Heart left ventricle (tissue), 16 donors: ENCODE results near the gene KRT17. TPM values are rescaled to one million over a fixed set of nuclear protein-coding genes. Genes with fewer than 3 reads are reported as not detected.

Source experiments
- ATAC-seq, 4 donors: fragments of 200-7000 bp; cut with Tn5 transposase; one replicate each; pipeline ENCODE4 v1.9.1; 2020 to 2022; ENCODE audit warnings: moderate library complexity in 4 of 4, mild to moderate bottlenecking in 3 of 4, moderate number of reproducible peaks in 1 of 4
- DNase-seq, 5 donors: peaks; one replicate each; pipeline ENCODE4 v3.0.0-alpha.2; 2020
- H3K27ac ChIP-seq, 12 donors: fragments of 200-600 bp; sonication (generic) in 4 of 12; one replicate each; pipeline versions ENCODE4 v1.5.0 to v1.8.0; 2016 to 2022; ENCODE audit warnings: mild to moderate bottlenecking in 2 of 12
- H3K27me3 ChIP-seq, 9 donors: fragments of 200-600 bp; sonication (generic) in 2 of 9; one replicate each; pipeline versions ENCODE4 v1.5.1 to v1.8.0; 2016 to 2022; ENCODE audit warnings: mild to moderate bottlenecking in 3 of 9
- H3K36me3 ChIP-seq, 9 donors: fragments of 200-600 bp; sonication (generic) in 2 of 9; one replicate each; pipeline versions ENCODE4 v1.5.0 to v1.8.0; 2018 to 2022; ENCODE audit warnings: mild to moderate bottlenecking in 2 of 9
- H3K4me1 ChIP-seq, 12 donors: fragments of 200-600 bp; sonication (generic) in 4 of 12; one replicate each; pipeline versions ENCODE4 v1.5.0 to v1.8.0; 2016 to 2022; ENCODE audit warnings: mild to moderate bottlenecking in 3 of 12
- H3K4me3 ChIP-seq, 12 donors: fragments of 200-600 bp; sonication (generic) in 4 of 12; one replicate each; pipeline versions ENCODE4 v1.5.0 to v1.8.0; 2017 to 2022; ENCODE audit warnings: mild to moderate bottlenecking in 9 of 12, moderate library complexity in 4 of 12
- H3K9me3 ChIP-seq, 12 donors: fragments of 200-600 bp; sonication (generic) in 4 of 12; one replicate each; pipeline versions ENCODE4 v1.5.0 to v1.8.0; 2016 to 2022; ENCODE audit warnings: mild to moderate bottlenecking in 1 of 12
- POLR2A ChIP-seq, 2 donors: fragments of 450-650 bp; IDR thresholded peaks; one replicate each; pipeline ENCODE4 v1.6.1; 2017; ENCODE audit warnings: antibody characterized with exemption in 2 of 2, mild to moderate bottlenecking in 2 of 2, moderate library complexity in 2 of 2
- WGBS, 4 donors: extraction: QIAGEN DNeasy Blood & Tissue Kit in 2 of 4; methylation state at CpG; one replicate each; pipeline versions ENCODE4 v1.1.5 to v1.1.7; 2013 to 2018; 5-methylcytosine and 5-hydroxymethylcytosine counted together
- intact Hi-C, 10 donors: fragments of 100-400 bp; cut with DNase I; formaldehyde crosslinking; loops; one replicate each; pipeline versions ENCODE4 v1.11.1 to v1.14.2; 2022
- polyA plus RNA-seq, 2 donors: library from polyadenylated mRNA; stranded (reverse); fragments of 200-250 nt; gene quantifications; one replicate each; pipeline ENCODE4 v1.2.3, GENCODE V29; 2013
- total RNA-seq, 9 donors: library from RNA; depleted of rRNA in 2 of 9; stranded (reverse); fragments of >200 nt in 2 of 9; fragmentation: NEBNext Ultra II Directional in 3 of 9; extraction: Animal tissue kit (Norgen Biotek cat#: 25700) in 3 of 9; gene quantifications; one replicate each; pipeline versions ENCODE4 v1.1.0 to v1.2.4, GENCODE V29; 2016 to 2023
- TF ChIP-seq, protein P1 (sequence below), 12 donors: fragments of 200-600 bp; sonication (generic) in 4 of 12; IDR thresholded peaks; one replicate each; pipeline versions ENCODE4 v1.5.0 to v1.8.0; 2018 to 2022; ENCODE audit warnings: antibody characterized with exemption in 12 of 12, mild to moderate bottlenecking in 5 of 12
- donor health status: ischemic (EF 13 %, LVEDD 7.1; RV severe dilation, severe dysfunction).
- donor health status: healthy with polysubstance abuse.
- donor health status: DM: no; HTN: yes; CAD: no.
- donor health status: DM: no; HTN: no; CAD: no.
- donor health status: ischemic (EF 25% LVEDD 6.9; RV normal size, moderate dysfunction).
- donor health status: ischemic (EF 25% LVEDD 5.7; RV mildly dilated, moderate dysfunction).
- donor health status: healthy.
- donor health status: DM: yes; HTN: yes; CAD: no.
- donor health status: ischemic (EF 35%, LVEDD 5.7; RV mildly dilated, moderate dysfunction).
- donor health status: nonischemic (EF 11% LVEDD 7.7; RV severe dilation, severe dysfunction).
- donor health status: DM: yes; HTN: yes; CAD: no.
- donor health status: PGD.
- donor health status: ischemic (EF 29% LVEDD 5.4; RV normal size, mild dysfunction).
- donor health status: nonischemic (EF 23%, LVEDD 6.1; RV moderate dilation, normal function).

The KRT17 gene
- total and polyA plus RNA-seq, 11 donors: 0.60 TPM; not detected in 10

DNA sequence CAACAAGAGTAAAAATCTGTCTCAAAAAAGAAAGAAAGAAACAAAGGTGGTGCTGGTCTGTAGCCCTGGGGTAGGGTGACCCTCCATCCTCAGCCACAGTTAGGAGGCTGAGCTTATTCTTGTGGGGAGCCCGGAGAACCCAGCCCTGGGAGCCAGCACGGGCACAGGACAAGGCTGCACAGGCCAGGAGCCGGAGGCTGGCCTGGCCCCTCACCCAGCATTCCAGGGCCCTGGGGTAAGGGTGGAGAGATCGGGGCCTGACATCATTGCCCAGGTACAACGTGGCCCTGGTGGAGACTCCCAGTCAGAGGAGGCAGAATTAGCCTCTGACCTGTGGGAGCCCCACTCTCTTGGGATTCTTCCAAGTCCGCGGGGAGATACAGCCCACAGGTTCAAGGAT, 10.3 kb upstream of the KRT17 start:
- no peak overlapping the region for H3K27ac ChIP-seq
- H3K4me3 ChIP-seq: no peak overlapping the region
- H3K36me3 ChIP-seq: no peaks in the 10 kb centered on the region
- DNase-seq (no peak), ATAC-seq (peak in 2 of 4 donors; percentile 6 to 30)
- TF ChIP-seq, protein P1, sequence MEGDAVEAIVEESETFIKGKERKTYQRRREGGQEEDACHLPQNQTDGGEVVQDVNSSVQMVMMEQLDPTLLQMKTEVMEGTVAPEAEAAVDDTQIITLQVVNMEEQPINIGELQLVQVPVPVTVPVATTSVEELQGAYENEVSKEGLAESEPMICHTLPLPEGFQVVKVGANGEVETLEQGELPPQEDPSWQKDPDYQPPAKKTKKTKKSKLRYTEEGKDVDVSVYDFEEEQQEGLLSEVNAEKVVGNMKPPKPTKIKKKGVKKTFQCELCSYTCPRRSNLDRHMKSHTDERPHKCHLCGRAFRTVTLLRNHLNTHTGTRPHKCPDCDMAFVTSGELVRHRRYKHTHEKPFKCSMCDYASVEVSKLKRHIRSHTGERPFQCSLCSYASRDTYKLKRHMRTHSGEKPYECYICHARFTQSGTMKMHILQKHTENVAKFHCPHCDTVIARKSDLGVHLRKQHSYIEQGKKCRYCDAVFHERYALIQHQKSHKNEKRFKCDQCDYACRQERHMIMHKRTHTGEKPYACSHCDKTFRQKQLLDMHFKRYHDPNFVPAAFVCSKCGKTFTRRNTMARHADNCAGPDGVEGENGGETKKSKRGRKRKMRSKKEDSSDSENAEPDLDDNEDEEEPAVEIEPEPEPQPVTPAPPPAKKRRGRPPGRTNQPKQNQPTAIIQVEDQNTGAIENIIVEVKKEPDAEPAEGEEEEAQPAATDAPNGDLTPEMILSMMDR (IDR thresholded peaks at IDR 0.05): no peak
- no peak for TF ChIP-seq POLR2A (IDR thresholded peaks at IDR 0.05)
- intact Hi-C loops: no loop called here
- H3K4me1 ChIP-seq: peaks cover 0 to 14% (median 10%) of the 10 kb centered on the region in 12 donors
- H3K9me3 ChIP-seq: no peaks in the 10 kb centered on the region
- WGBS, 4 donors: 57 to 66% (median 57%) methylated on average over 7 of the region's 7 CpGs; no CpG with 5 or more reads in 1 of the 4 donors
- no peaks in the 10 kb centered on the region for H3K27me3 ChIP-seq

DNA sequence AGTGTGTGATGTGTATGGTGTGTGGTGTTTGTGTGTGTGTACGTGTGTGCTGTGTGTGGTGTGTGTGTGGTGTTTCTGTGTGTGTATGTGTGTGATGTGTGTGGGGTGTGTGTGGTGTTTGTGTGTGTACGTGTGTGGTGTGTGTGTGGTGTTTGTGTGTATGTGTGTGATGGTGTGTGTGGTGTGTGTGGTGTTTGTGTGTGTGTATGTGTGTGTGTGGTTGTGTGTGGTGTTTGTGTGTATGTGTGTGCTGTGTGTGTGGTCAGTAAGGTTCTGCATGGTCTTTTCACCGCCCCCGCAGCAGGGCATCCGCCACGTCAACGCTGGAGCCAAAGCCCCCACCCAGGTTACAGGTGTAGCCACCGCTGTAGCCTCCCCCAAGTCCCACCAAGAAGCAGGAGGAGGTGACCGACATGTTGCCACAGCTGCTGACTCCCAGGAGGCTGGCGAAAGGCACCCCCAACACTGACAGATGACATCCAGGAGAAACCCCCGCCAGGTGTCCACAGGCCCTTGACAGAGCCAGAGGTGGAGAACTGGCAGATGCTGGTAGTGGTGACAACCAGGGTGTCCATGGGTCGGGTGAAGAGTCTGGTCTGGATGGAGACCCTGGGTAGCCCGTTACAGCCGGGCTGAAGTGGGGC, 9.3 kb upstream of the KRT17 start:
- DNase-seq (no peak), ATAC-seq (no peak)
- H3K4me3 ChIP-seq: no peak overlapping the region
- WGBS, 4 donors: 92 to 94% (median 93%) methylated on average over 12 to 14 of the region's 14 CpGs
- intact Hi-C loops: no loop called here
- no peak overlapping the region for H3K27ac ChIP-seq
- H3K27me3 ChIP-seq: no peaks in the 10 kb centered on the region
- H3K36me3 ChIP-seq: no peaks in the 10 kb centered on the region
- H3K9me3 ChIP-seq: no peaks in the 10 kb centered on the region
- H3K4me1 ChIP-seq: peaks cover 0 to 14% (median 10%) of the 10 kb centered on the region in 12 donors
- TF ChIP-seq, protein P1 (IDR thresholded peaks at IDR 0.05): no peak
- TF ChIP-seq POLR2A (IDR thresholded peaks at IDR 0.05): no peak

DNA sequence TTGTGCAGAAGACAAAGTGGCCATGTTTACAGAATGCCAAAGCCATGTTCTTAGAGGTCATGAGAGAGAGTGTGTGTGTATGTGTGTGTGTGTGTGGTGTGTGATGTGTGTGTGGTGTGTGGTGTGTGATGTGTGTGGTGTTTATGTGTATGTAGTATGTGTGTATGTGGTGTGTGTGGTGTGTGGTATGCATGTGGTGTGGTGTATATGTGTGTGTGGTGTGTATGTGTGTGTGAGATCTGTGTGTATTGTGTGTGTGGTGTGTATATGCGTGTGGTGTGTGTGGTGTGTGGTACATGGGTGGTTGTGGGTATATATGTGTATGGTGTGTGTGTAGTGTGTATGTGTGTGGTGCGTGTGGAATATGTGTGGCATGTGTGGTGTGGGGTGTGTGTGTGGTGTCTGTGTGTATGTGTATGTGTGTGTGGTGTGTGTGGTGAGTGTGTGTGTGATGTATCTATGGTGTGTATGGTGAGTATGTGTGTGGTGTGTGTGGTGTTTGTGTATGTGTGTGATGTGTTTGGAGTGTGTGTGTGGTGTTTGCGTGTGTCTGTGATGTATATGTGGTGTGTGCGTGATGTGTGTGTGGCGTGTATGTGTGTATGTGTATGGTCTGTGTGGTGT, 8.2 kb upstream of the KRT17 start:
- no peak for TF ChIP-seq POLR2A (IDR thresholded peaks at IDR 0.05)
- no peaks in the 10 kb centered on the region for H3K27me3 ChIP-seq
- no peak for ATAC-seq
- H3K4me3 ChIP-seq: no peak overlapping the region
- H3K27ac ChIP-seq: no peak overlapping the region
- no peaks in the 10 kb centered on the region for H3K36me3 ChIP-seq
- no peaks in the 10 kb centered on the region for H3K9me3 ChIP-seq
- WGBS, 4 donors: 72 to 75% (median 74%) methylated on average over 5 of the region's 5 CpGs
- intact Hi-C loops: no loop called here
- DNase-seq: no peak
- peaks cover 0 to 14% (median 10%) of the 10 kb centered on the region in 12 donors for H3K4me1 ChIP-seq

DNA sequence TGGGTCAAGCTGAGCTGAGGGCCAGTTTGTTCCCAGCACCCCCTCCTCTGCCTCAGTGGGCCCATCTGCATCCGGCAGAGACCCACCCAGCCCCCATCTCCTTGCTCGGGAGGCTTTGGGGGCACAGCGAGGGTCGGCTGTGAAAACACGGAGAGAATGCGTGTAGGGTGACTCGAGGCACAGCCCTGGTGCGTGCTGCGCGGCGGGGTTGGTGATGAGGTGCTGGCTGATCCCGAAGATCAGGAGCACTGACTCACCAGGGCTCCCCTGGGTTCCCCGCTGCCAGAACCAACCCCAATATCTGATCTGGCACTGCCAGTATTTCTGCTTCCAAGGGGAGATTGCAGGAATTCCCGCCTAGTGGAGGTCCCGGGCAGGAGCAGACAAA, 7.5 kb upstream of the KRT17 start:
- DNase-seq (peak in 1 of 5 donors; percentile 55), ATAC-seq (no peak)
- TF ChIP-seq POLR2A (IDR thresholded peaks at IDR 0.05): no peak
- TF ChIP-seq, protein P1 (IDR thresholded peaks at IDR 0.05): no peak
- H3K9me3 ChIP-seq: no peaks in the 10 kb centered on the region
- intact Hi-C loops: no loop called here
- no peaks in the 10 kb centered on the region for H3K36me3 ChIP-seq
- H3K27me3 ChIP-seq: no peaks in the 10 kb centered on the region
- WGBS, 4 donors: 85 to 93% (median 89%) methylated on average over 15 of the region's 15 CpGs
- H3K4me1 ChIP-seq: peaks cover 0 to 14% (median 10%) of the 10 kb centered on the region in 12 donors
- no peak overlapping the region for H3K4me3 ChIP-seq
- no peak overlapping the region for H3K27ac ChIP-seq
